Adrenal gland (tissue), 19 donors: ENCODE data around the gene NT5C1B. TPM values are rescaled to one million over a fixed set of nuclear protein-coding genes. Genes with fewer than 3 reads are reported as not detected.
"Not testable (repeated sequence)": the region's sequence is repeated elsewhere in the genome, so short reads cannot be mapped to it uniquely, and the experiment has no call there.

Experiments used
- DNase-seq, 7 donors: peaks; one replicate each; pipeline ENCODE4 v3.0.0-alpha.2; 2019 to 2020
- H3K27ac ChIP-seq, 5 donors: fragments of 200-600 bp; sonication (generic) in 4 of 5; 1 replicate in 3 of 5; 2 replicates in 2 of 5; pipeline versions ENCODE4 v1.5.1 to v1.8.0; 2016 to 2020; ENCODE audit warnings: mild to moderate bottlenecking in 1 of 5
- H3K27me3 ChIP-seq: fragments of 200-600 bp; 2 replicates; pipeline ENCODE4 v1.8.0; 2021
- H3K36me3 ChIP-seq, 2 donors: fragments of 200-600 bp; replicated peaks in 1 of 2; 1 replicate in 1 of 2; 2 replicates in 1 of 2; pipeline versions ENCODE4 v1.5.1 to v1.8.0; 2018 to 2022
- H3K4me1 ChIP-seq, 2 donors: fragments of 200-600 bp; replicated peaks in 1 of 2; 1 replicate in 1 of 2; 2 replicates in 1 of 2; pipeline versions ENCODE4 v1.5.1 to v1.8.0; 2018 to 2021
- H3K4me3 ChIP-seq, 4 donors: fragments of 200-600 bp; sonication (generic) in 3 of 4; one replicate each; pipeline ENCODE4 v1.5.1; 2016 to 2018
- H3K9me3 ChIP-seq, 3 donors: fragments of 200-600 bp; sonication (generic) in 1 of 3; replicated peaks in 1 of 3; 1 replicate in 2 of 3; 2 replicates in 1 of 3; pipeline versions ENCODE4 v1.5.1 to v1.8.0; 2016 to 2021
- CTCF ChIP-seq, 6 experiments: fragments of 450-650 bp in 4 of 6; fragments of 200-600 bp in 2 of 6; sonication (generic) in 1 of 6; IDR thresholded peaks; 1 replicate in 5 of 6; 2 replicates in 1 of 6; pipeline versions ENCODE4 v1.5.1 to v1.8.0; 2016 to 2021; ENCODE audit warnings: antibody characterized with exemption in 6 of 6, mild to moderate bottlenecking in 2 of 6, moderate library complexity in 1 of 6
- POLR2A ChIP-seq, 2 donors: fragments of 450-650 bp; IDR thresholded peaks; one replicate each; pipeline ENCODE4 v1.6.1; 2017; ENCODE audit warnings: antibody characterized with exemption in 2 of 2, mild to moderate bottlenecking in 2 of 2, moderate library complexity in 1 of 2
- WGBS, 4 donors: extraction: QIAGEN DNeasy Blood & Tissue Kit in 2 of 4; methylation state at CpG; one replicate each; pipeline versions ENCODE4 v1.1.5 to v1.1.7; 2013 to 2017; 5-methylcytosine and 5-hydroxymethylcytosine counted together
- intact Hi-C, 2 donors: fragments of 100-400 bp; cut with DNase I; formaldehyde crosslinking; loops; one replicate each; pipeline versions ENCODE4 v1.14.1 to v1.15.0; 2022 to 2023
- long read RNA-seq, 10 donors: library from polyadenylated mRNA in 3 of 10; unstranded in 2 of 10; stranded (forward) in 1 of 10; transcript quantifications; one replicate each; pipeline ENCODE4 v2.0.0 and lab custom pipeline, GENCODE V29; 2021 to 2026
- polyA plus RNA-seq, 3 donors: library from polyadenylated mRNA; stranded (reverse); fragments of 200-250 nt in 2 of 3; fragments of 350-450 nt in 1 of 3; fragmentation: Illumina TruSeq in 1 of 3; extraction: RNeasy Lipid Tissue Mini Kit (QIAGEN cat#74804) in 1 of 3; gene quantifications; one replicate each; pipeline ENCODE4 v1.2.3, GENCODE V29; 2013 to 2014
- total RNA-seq, 9 donors: library from RNA; depleted of rRNA in 4 of 9; stranded (reverse); fragments of >200 nt in 4 of 9; fragments of 120-200 nt in 1 of 9; fragmentation: NEBNext Ultra II Directional in 1 of 9; extraction: Animal tissue kit (Norgen Biotek cat#: 25700) in 1 of 9; gene quantifications; one replicate each; pipeline versions ENCODE4 v1.1.0 to v1.2.4, GENCODE V29; 2013 to 2023
- donor health status: healthy with polysubstance abuse.
- donor health status: Bipolar disorder and iron deficiency.
- donor health status: DM: yes; HTN: yes; CAD: no.
- donor health status: DM: no; HTN: no; CAD: no.
- donor health status: DM: no; HTN: no; CAD: no.
- donor health status: DM: yes; HTN: yes; CAD: no.

Gene NT5C1B
- total RNA-seq (not detected), polyA plus RNA-seq (not detected)
- long read RNA-seq, donor 1: 0 reads
- long read RNA-seq, donor 2: 0 reads
- long read RNA-seq, donor 3: 0 reads
- long read RNA-seq, donor 4: 0 reads
- long read RNA-seq, donor 5: 0 reads
- long read RNA-seq, donor 6: 0 reads
- long read RNA-seq, donor 7: 0 reads
- long read RNA-seq, donor 8: 0 reads
- long read RNA-seq, donor 9: 0 reads
- long read RNA-seq, donor 10: 0 reads

GRCh38 chr2:18589354-18589753 is at the start of gene NT5C1B:
TSS of gene NT5C1B (minus strand) at chr2:18589569. CDS start at chr2:18589468, 101 bp downstream.
- H3K27me3 ChIP-seq: no peaks in the 10 kb centered on the region
- H3K9me3 ChIP-seq: no peaks in the 10 kb centered on the region
- no peak for DNase-seq
- no peak within 1 kb of the TSS for H3K4me3 ChIP-seq
- intact Hi-C loops: no loop called here
- no peak within 1 kb of the TSS for H3K27ac ChIP-seq
- no peaks in the 10 kb centered on the region for H3K4me1 ChIP-seq
- 89 to 94% (median 91%) methylated on average over 1 of the region's 1 CpG for WGBS, 4 donors
- TF ChIP-seq POLR2A (IDR thresholded peaks at IDR 0.05) (no peak), CTCF (IDR thresholded peaks at IDR 0.05) (no peak)
- no peaks in the 10 kb centered on the region for H3K36me3 ChIP-seq

GRCh38 chr2:18637196-18637595 is 47.8 kb upstream of the NT5C1B start:
- Histone ChIP-seq H3K9me3 (peaks cover 0 to 10% (median 0%) of the 10 kb centered on the region in 3 donors), H3K4me3 (no peak overlapping the region), H3K27me3 (no peaks in the 10 kb centered on the region), H3K36me3 (no peaks in the 10 kb centered on the region), H3K4me1 (no peaks in the 10 kb centered on the region), H3K27ac (no peak overlapping the region)
- 56 to 85% (median 67%) methylated on average over 1 of the region's 1 CpG for WGBS, 4 donors
- no peak for DNase-seq
- TF ChIP-seq CTCF (IDR thresholded peaks at IDR 0.05) (no peak), POLR2A (IDR thresholded peaks at IDR 0.05) (no peak)
- intact Hi-C loops: no loop called here

- H3K27ac ChIP-seq, H3K27me3 ChIP-seq, H3K4me3 ChIP-seq, intact Hi-C loops, DNase-seq, H3K36me3 ChIP-seq, H3K4me1 ChIP-seq: not testable (repeated sequence)
- peaks cover 0 to 10% (median 0%) of the 10 kb centered on the region in 3 donors for H3K9me3 ChIP-seq
- 89 to 95% (median 92%) methylated on average over 3 of the region's 3 CpGs for WGBS, 4 donors
Measured at GRCh38 chr2:18632699-18633098, 43.3 kb upstream of the NT5C1B start.

- Histone ChIP-seq H3K27ac (no peak overlapping the region), H3K4me1 (peaks cover 0 to 7% of the 10 kb centered on the region in 2 donors), H3K4me3 (no peak overlapping the region), H3K27me3 (no peaks in the 10 kb centered on the region), H3K9me3 (peaks cover 0 to 10% (median 0%) of the 10 kb centered on the region in 3 donors), H3K36me3 (no peaks in the 10 kb centered on the region)
- intact Hi-C loops: no loop called here
- no peak for TF ChIP-seq POLR2A (IDR thresholded peaks at IDR 0.05)
- TF ChIP-seq CTCF (IDR thresholded peaks at IDR 0.05): no peak
- DNase-seq: no peak
Measured at GRCh38 chr2:18630941-18631340, 41.6 kb upstream of the NT5C1B start.

- Histone ChIP-seq H3K27ac (no peak overlapping the region), H3K36me3 (no peaks in the 10 kb centered on the region), H3K4me1 (peaks cover 0 to 7% of the 10 kb centered on the region in 2 donors), H3K27me3 (no peaks in the 10 kb centered on the region), H3K9me3 (peaks cover 0 to 10% (median 0%) of the 10 kb centered on the region in 3 donors), H3K4me3 (no peak overlapping the region)
- no peak for DNase-seq
- WGBS, 4 donors: 76 to 82% (median 77%) methylated on average over 1 of the region's 1 CpG
- TF ChIP-seq POLR2A (IDR thresholded peaks at IDR 0.05) (no peak), CTCF (IDR thresholded peaks at IDR 0.05) (no peak)
- intact Hi-C loops: no loop called here
Measured at GRCh38 chr2:18630541-18630940, 41.2 kb upstream of the NT5C1B start.
